ENCODE measurements around the gene RAVER2.
"Not testable (repeated sequence)": the region's sequence is repeated elsewhere in the genome, so short reads cannot be mapped to it uniquely, and the experiment has no call there.

The RAVER2 gene

DNA sequence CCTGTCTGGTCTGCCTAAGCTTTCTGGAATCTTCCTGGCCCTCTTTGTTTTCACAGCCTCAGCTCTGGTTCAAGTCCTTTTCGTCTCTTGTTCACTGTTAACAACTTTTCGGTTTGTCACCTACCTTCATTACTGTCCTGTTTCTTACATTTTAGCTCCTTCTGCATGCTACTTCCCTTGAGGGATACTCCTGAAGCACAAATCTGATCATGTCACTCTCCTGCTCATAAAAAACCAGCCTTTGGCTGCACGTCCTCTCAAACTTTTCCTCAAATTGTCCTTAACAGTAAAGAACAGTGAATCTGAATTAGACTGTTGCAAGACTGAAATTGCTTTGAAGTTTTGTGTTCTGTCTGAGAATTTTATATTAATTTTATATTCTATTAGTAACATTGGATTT is 3.3 kb downstream of the RAVER2 start:
- no peak for DNase-seq (ENCODE audit: low read depth in 2 of 2)

DNA sequence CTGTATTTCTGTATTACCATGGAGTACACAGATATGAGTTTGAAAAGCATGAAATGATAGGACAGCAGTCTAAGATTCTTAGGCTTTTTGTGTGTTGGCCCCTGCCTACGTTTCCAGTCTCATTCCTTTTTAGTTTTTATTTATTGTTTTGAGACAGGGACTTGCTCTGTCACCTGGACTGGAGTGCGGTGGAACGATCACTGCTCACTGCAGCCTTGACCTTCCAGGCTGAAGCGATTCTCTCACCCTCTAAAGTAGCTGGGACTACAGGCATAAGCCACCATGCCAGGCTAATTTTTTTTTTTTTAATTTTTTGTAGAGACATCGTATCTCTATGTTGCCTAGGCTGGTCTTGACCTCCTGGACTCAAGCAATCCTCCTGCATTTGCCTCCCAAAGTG is 3.8 kb downstream of the RAVER2 start:
- no peak for DNase-seq (ENCODE audit: low read depth in 2 of 2)

DNA sequence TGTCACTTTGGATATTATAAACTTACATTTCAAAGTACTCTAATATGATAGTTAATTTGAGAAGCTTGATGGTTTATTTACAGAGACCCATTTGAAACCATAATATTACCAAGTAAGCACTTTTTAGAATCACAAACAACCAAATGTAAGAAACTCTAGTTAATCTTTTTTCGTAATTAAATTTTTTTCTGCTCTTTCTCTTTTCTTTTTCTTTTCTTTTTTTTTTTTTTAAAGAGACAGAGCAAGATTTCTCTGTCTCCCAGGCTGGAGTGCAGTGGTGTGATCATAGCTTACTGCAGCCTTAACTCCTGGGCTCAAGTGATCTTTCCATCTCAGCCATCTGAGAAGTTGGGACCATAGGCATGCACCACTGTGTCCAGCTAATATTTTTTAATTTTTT is 5.2 kb downstream of the RAVER2 start:
- DNase-seq (ENCODE audit: low read depth in 2 of 2), result no peak

DNA sequence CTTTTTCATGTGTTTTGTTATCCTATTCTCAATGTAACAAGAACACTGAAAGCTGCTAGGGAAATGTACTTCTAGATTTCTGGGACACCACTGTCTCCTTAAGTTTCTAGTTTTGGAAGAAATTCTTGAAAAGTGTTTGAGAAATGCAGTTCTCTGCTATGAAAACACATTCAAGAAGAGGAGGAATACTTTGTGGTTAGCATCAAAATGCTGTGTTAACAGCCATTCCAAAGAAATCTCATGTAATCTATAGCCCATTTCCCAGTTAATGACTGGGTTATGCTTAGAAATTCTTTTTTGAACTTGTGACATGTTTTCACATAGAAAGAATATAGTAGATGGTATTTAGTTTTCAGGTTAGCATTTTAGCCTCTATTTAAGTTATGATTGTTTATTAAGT is 6.0 kb downstream of the RAVER2 start:
- DNase-seq (ENCODE audit: low read depth in 2 of 2), result no peak

DNA sequence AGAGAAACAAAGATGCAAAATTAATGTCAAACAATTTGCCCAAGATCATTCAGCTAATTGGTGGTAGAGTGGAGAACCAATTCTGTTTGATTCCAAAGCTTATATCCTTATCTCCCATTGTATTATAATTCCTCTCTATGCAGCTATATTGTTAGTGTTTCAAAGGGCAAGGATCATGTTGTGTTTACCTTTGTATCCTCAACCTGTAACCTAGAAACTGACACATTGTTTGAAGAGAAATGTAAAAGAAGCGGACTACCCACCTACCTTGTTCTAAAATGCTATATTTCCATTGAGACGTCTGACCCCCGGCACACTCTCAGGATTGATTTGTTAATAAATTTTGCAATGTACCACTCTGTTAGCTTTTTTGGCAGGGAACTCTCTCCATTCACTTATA is 9.3 kb downstream of the RAVER2 start:
- DNase-seq (ENCODE audit: low read depth in 2 of 2), result no peak

DNA sequence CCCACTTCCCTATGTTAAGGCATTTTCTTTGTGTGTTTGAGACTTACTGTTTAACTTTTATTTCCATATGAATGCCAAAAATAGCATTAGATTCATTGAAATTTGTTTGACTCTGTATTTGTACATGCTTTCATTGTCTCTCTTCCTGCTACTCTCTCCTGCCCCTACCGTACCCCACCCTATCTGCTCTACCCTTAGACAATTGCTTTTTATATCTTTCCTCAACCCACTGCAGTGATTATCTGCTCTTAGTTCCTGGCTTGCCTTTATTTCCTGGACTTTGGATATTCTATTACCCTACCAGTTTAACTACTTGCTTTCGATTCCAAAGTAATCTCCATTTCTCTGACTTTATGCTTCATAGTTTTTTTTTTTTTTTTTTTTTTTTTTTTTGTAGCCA is 10.5 kb downstream of the RAVER2 start:
- DNase-seq (ENCODE audit: low read depth in 2 of 2), result no peak

GRCh38 chr1:64756770-64757169 is 11.9 kb downstream of the RAVER2 start:
- DNase-seq (ENCODE audit: low read depth in 2 of 2), result no peak

DNA sequence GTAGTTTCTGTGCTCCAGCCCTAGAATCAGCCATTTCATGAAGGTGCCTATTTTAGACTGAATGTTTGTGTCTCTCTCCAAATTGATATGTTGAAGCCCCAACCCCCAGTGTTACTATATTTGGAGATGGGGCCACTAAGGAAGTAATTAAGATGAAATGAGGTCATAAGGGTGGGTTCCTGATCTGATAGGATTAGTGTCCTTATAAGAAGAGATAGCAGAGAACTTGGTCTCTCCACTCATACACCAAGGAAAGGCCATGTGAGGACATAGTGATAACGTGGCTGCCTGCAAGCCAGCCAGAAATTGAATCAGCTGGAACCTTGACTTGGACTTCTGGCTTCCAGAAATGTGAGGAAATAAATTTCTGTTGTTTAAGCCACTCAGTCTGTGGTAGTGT is 12.3 kb downstream of the RAVER2 start:
- DNase-seq (ENCODE audit: low read depth in 2 of 2), result no peak

DNA sequence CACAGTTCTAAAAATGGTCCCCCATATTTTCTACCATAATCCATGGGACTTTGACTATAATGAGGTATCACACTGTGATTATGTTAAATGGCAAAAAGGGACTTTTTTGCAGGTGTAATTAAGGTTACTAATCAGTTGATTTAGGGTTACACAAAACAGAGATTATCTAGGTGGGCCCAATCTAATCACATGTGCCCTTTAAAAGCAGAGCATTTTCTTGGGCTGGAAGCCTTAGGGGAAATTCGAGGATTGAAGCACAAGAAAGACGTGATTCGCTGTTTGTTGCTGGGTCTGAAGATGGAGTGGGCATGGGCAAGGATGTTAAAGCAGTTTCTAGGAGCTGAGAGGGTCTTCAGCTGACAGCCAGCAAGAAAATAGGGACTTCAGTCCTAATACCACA is 13.4 kb downstream of the RAVER2 start:
- no peak for DNase-seq (ENCODE audit: low read depth in 2 of 2)

GRCh38 chr1:64759968-64760367 is 15.1 kb downstream of the RAVER2 start:
- no peak for DNase-seq (ENCODE audit: low read depth in 2 of 2)

DNA sequence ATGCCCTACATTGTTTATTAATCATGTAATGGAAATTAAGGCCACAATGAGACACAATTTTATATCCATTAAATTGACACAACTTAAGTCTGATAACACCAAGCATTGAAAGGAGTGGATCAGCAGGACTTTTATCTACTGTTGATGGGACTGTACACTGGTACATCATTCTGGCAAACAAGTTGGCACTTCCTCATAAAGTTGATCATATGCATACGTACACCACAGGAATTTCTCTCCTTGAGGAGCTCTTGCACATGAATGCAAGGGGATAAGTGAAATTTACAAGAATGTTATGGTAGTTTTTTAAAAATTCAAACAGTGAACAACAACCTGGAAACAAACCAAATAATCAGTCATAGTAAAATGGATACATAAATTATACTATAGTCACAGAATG is 20.1 kb downstream of the RAVER2 start:
- DNase-seq (ENCODE audit: low read depth in 2 of 2), result no peak

- DNase-seq (ENCODE audit: low read depth in 2 of 2), result no peak
Observed at GRCh38 chr1:64765826-64766225, 21.0 kb downstream of the RAVER2 start.

GRCh38 chr1:64766429-64766828 is 21.6 kb downstream of the RAVER2 start:
- DNase-seq (ENCODE audit: low read depth in 2 of 2), result no peak

DNA sequence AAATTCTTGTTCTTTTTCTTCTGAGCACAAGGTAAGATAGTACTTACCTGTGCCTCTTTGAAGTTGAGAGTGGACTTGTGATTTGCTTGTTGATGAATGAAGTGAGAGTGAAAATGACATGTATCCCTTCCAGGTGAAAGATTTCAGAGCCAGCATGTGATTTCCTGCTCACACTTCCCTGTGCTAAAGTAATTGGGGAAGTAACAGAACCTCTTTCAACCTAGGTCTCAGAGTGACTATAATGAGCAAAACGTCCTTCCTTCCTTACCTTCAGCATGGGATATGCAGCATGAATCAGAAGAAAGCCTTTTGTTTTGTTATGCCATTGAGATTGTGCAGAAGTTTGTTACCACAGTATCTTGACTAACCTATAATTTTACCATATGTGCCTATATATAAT is 24.6 kb downstream of the RAVER2 start:
- no peak for DNase-seq (ENCODE audit: low read depth in 2 of 2)

DNA sequence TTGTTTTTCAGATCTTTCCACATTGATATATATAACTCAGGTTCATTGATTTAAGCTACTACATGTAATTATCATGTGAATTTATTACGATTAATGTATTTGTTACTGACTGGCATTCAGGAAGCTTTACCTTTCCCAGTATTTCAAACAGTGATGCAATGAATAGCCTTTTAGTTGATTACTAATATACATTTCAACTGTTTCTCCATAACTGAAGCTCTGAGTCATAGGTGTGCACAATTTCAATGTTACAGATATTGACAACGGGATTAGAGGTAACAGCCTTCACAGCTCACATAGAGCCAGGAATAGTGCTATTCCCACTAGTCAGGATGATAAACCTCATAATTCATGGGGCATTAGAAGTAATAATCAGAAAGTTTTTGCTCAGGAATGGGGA is 25.1 kb downstream of the RAVER2 start:
- no peak for DNase-seq (ENCODE audit: low read depth in 2 of 2)

DNA sequence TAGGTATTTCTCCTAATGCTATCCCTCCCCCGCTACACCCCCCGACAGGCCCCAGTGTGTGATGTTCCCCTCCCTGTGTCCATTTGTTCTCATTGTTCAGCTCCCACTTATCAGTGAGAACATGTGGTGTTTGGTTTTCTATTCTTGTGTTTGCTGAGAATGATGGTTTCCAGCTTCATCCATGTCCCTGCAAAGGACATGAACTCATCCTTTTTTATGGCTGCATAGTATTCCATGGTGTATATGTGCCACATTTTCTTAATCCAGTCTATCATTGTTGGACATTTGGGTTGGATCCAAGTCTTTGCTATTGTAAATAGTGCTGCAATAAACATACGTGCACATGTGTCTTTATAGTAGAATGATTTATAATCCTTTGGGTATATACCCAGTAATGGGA is 28.4 kb downstream of the RAVER2 start:
- not testable (repeated sequence) for DNase-seq (ENCODE audit: low read depth in 2 of 2)

GRCh38 chr1:64775113-64775512 is 30.2 kb downstream of the RAVER2 start:
- no peak for DNase-seq (ENCODE audit: low read depth in 2 of 2)

- DNase-seq (ENCODE audit: low read depth in 2 of 2), result not testable (repeated sequence)
Observed at GRCh38 chr1:64782044-64782443, 37.2 kb downstream of the RAVER2 start.

GRCh38 chr1:64782848-64783247 is 38.0 kb downstream of the RAVER2 start:
- DNase-seq (ENCODE audit: low read depth in 2 of 2), result not testable (repeated sequence)

- no peak for DNase-seq (ENCODE audit: low read depth in 2 of 2)
Observed at GRCh38 chr1:64790832-64791487, 46.1 kb downstream of the RAVER2 start.

DNA sequence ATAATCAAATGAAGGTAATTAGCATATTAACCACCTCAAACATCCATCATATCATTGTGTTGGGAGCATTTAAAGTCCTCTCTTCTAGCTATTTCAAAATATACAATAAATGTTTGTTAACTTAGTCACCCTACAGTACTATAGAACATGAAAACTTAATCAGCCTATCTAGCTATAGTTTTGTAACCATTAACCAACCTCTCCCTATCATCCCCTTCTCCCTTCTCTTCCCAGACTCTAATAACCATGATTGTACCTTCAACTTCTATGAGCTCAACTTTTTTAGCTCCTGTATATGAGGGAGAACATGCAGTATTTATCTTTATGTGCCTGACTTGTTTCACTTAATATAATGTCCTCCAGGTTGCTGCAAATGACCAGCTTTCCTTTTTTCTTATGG is 54.0 kb downstream of the RAVER2 start:
- no peak for DNase-seq (ENCODE audit: low read depth in 2 of 2)

DNA sequence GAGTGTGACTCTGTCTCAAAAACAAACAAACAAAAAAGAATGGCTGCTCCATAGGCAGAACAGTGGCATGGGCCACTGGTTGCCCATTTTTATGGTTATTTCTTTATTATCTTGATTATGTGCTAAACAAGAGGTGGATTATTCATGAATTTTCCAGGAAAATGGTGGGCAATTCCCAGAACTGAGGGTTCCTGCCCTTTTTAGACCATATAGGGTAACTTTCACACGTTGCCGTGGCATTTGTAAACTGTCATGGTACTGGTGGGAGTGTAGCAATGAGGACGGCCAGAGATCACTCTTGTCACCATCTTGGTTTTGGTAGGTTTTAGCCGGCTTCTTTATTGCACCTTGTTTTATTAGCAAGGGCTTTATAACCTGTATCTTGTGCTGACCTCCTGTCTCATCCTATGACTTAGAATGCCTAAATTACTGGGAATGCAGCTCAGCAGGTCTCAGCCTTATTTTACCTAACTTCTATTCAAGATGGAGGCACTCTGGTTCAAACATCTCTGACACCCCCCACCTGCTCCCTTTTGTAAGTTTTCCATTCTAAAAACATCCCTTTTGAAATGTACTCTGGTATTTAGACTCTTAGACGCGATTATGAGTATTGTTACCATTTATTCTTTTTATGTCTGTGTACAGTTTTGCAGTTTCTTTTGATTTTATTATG is 57.1 kb downstream of the RAVER2 start:
- no peak for DNase-seq (ENCODE audit: low read depth in 2 of 2)

DNA sequence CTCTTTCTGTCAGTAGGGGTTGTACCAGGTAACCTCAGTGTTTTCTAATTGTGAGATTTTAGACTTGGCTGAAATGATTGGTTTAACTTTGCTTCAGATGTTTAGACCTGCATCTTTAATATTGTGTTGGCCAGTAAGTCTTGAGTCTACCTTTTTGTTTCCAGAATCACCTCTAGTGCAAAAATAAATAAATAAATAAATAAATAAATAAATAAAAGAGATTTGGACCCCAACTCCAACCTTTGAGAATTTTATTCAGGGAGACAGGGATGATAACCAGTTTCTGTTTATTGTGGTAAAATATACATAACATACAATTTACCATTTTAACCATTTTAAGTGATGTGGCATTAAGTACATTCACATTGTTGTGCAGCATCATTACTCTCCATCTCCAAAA is 64.4 kb downstream of the RAVER2 start:
- no peak for DNase-seq (ENCODE audit: low read depth in 2 of 2)

GRCh38 chr1:64810001-64810400 is 65.1 kb downstream of the RAVER2 start:
- no peak for DNase-seq (ENCODE audit: low read depth in 2 of 2)

Data from stimulated activated CD8-positive, alpha-beta memory T cell treated with anti-CD3 and anti-CD28 coated beads, Interleukin-7, amount 100 ng/mL, for 4 hours (primary cell).